Ovary (tissue), 3 donors: ENCODE measurements around the gene ALPI.

Experiments used
- EP300 ChIP-seq: sonication (generic); formaldehyde crosslinking; IDR thresholded peaks from one replicate; pipeline ENCODE4 v1.6.1; 2017; ENCODE audit warnings: antibody characterized with exemption
- POLR2A ChIP-seq: fragments of 450-650 bp; IDR thresholded peaks from one replicate; pipeline ENCODE4 v1.6.1; 2017; ENCODE audit warnings: antibody characterized with exemption, mild to moderate bottlenecking, moderate library complexity
- TF ChIP-seq, protein P1 (sequence below), 3 donors: fragments of 450-650 bp in 2 of 3; fragments of 200-600 bp in 1 of 3; IDR thresholded peaks; one replicate each; pipeline versions ENCODE4 v1.5.1 to v1.8.0; 2016 to 2022; ENCODE audit warnings: antibody characterized with exemption in 3 of 3, mild to moderate bottlenecking in 1 of 3
- donor health status: DM: no; HTN: no; CAD: no.

DNA sequence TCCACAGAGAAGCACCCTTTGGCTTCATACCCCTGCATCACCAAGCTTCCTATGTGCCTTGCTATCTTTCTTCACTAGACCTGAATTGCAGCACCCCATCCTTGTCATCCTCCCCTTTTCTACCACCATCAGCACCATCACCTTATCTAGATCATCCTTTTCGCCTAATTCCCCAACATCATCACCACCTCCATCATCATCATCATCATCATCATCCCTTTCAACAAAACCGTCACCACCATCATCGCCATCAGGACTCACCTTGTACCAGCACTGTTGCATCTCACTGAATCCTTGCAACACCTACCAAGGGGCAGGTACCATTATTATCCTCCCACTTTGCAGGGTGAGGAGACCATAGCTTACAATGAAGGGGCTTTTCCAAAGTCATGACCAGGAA lies 42.5 kb downstream of the ALPI start:
- TF ChIP-seq, protein P1, sequence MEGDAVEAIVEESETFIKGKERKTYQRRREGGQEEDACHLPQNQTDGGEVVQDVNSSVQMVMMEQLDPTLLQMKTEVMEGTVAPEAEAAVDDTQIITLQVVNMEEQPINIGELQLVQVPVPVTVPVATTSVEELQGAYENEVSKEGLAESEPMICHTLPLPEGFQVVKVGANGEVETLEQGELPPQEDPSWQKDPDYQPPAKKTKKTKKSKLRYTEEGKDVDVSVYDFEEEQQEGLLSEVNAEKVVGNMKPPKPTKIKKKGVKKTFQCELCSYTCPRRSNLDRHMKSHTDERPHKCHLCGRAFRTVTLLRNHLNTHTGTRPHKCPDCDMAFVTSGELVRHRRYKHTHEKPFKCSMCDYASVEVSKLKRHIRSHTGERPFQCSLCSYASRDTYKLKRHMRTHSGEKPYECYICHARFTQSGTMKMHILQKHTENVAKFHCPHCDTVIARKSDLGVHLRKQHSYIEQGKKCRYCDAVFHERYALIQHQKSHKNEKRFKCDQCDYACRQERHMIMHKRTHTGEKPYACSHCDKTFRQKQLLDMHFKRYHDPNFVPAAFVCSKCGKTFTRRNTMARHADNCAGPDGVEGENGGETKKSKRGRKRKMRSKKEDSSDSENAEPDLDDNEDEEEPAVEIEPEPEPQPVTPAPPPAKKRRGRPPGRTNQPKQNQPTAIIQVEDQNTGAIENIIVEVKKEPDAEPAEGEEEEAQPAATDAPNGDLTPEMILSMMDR (IDR thresholded peaks at IDR 0.05), result no peak
- TF ChIP-seq EP300, result no peak
- no peak for TF ChIP-seq POLR2A
